T-helper 1 cell treated with Interleukin-12 subunit alpha and Interleukin-12 subunit beta and Interleukin-4 antibody, amounts not matched to agents 30 ng/mL and 1 ng/mL, for 36 hours (primary cell): ENCODE results near the gene CD247. TPM values are rescaled to one million over a fixed set of nuclear protein-coding genes. Genes with fewer than 3 reads are reported as not detected.

Source experiments
- intact Hi-C: fragments of 100-400 bp; cut with micrococcal nuclease; formaldehyde crosslinking; loops from one replicate; pipeline ENCODE4 v1.15.1; 2024
- total RNA-seq: library from RNA; stranded (reverse); gene quantifications from 2 replicates; pipeline ENCODE4 v1.2.3, GENCODE V29; 2022

CD247 gene
- total RNA-seq, 1 donor from 2014 or later: 211 TPM

DNA sequence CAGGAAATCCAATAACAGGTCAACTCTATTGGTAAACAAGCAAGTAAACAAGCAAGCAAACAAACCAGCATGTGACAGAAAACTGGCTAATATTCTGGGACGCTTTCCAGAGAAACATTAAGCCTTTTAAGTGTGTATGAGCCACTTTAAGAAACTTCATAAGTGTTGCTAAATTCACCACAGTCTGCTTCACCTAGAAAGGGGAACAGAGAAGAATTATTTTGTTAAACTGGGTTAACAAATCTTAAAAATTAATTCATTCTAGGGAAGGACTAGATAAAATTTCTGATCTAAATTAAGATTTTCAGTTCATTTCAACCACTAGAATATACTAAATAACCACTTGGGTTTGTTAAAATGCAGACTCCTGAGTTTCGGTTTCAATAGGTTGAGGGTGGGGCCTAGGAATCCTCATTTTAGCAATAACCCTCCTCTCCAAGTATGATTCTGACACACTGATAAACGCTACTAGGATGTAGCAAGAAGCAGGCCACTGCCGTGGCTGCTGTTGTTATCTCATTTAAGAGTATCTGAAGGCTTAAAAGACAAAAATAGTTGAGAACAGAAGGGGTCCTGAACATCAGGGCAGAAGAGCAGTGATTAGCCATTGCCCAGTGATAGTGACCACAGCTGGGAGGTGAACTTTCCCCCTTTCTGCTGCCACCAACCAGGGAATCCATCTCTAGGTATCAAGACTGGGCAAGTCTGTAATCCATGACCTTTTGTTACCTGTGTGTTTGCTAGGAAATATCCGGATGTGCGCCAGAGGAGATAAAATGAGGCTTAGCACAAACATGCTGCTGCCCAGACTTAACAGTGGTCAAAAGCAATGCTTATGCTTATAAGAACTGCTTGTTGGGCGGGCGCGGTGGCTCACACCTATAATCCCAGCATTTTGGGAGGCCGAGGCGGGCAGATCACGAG lies 24.0 kb upstream of the CD247 start:
- intact Hi-C loops: loop anchor here (5.0 kb wide), 1 partner anchor 485 kb away; no protein-coding TSS in a partner anchor

DNA sequence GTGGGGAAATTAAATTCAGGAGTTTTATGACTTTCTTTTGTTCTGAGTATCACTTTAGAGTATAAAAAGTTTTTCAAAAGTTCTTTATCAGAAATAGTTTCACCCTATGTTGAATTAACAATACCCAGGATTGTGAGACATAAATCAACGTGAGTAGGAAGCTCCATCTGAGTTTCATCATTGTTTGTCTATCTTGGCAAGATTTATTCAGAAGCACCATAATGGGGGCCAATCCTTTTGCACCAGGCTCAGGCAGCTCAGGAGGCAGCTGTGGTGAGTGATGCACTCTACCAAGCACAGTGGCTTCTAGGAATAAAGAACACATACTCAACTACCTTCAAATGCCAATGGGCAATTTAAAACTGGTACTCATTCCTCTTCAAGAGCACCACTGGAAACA lies 23.3 kb upstream of the CD247 start:
- intact Hi-C loops: loop anchor here (5.0 kb wide), 1 partner anchor 484 kb away; no protein-coding TSS in a partner anchor

DNA sequence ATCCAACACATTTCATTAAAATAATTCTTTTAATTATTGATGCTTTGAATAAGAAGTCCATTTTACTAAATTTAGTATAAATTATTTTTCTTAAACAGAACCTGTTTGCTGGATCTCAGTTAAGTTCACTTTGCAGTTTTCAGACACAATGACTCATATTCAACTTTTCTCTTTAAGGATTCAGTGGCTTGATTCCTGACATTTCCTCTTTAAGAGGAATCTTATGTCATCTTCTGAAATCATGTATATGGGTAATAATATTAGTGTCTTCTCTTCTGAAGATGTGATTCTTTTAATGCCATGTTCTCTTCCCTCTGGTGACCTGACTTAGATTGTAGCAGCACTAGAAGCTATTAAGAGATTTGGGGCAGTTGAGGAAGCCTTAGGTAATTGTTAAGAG lies 22.7 kb upstream of the CD247 start:
- intact Hi-C loops: loop anchor here (5.0 kb wide), 1 partner anchor 484 kb away; no protein-coding TSS in a partner anchor

DNA sequence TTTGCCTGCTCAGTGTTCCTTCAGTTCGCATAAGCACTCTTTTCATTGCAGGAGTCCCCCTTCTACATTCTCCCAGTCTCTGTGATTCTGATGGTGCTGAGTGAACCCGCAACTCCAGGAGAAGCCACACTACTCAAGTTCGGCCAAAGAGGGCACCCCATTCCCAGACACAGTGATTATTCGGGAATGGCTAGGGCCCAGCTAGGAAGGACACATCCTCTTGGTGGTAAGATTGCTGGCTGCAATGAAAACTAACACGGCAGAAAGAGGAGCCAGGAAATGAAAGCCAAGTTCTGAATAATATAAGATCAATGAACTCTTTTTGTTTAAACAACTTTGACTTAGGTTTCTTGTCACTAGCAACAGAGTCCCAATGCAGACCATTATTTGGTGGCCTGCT lies 20.3 kb upstream of the CD247 start:
- intact Hi-C loops: no loop called here

DNA sequence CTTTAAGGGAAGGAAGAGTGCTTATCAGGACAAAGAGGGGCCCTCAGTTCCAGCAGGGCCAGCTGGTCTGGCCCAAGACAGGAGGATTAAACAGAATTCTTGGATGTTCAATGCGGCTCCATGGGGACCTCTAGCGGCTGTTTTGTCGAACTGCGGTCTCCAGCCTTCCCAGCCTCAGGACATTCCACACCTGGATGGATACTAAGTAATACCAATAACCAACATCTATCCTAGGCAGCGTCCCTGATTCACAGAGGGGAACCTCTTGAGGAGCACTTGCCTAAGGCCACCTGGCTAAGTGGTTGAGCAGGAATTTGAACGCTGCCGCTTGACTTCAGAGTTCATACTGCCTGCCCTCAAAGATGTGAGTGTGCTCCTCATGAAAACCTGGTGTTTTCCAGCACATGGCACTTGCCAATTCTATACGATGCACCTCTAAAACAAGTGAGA lies 15.5 kb upstream of the CD247 start:
- intact Hi-C loops: loop anchor here (1.0 to 5.0 kb wide), 7 partner anchors 16 to 622 kb away; partner anchors contain the start of gene CD247

DNA sequence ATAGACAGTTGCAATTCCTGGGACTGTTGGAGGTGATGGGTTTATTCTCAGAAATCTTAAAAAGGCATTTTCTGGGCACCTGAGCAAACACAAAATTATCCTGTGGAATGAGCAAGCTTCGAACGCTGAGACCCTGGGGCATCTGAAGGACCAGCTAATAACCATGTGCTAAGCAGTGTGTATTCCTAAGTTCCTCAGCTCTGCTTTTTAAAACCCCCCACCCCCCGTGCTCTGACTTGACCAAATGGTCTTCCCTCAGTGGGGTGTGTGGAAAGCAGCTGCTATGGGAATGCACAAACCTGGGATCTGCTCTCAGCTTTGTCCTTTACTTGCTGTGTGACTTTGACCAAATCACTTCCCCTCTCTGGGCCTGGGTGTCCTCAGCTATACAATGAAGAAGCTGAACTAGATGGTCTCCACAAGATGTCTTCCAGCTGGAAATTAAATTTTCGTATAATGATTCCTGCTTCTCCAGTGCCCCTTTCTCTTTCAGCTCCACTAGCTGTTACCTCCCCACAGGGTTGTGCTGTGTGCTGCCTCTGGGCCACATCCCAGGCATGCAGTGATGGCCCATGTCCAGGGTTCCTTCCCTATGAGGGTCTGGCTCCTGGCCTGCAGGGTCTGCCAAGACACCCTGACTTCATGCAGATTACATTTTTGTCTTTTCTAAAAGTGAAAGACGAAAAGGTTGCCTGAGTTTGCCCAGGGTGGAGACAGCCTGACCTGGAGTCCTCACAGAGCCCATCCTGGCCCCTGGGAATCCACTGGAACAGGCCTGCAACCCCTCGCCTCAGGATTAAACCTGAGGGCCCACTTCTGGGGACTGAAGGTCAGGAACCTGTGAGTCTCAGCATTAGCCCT lies 14.9 kb upstream of the CD247 start:
- intact Hi-C loops: loop anchor here (1.0 to 5.0 kb wide), 7 partner anchors 15 to 621 kb away; partner anchors contain the start of gene CD247

DNA sequence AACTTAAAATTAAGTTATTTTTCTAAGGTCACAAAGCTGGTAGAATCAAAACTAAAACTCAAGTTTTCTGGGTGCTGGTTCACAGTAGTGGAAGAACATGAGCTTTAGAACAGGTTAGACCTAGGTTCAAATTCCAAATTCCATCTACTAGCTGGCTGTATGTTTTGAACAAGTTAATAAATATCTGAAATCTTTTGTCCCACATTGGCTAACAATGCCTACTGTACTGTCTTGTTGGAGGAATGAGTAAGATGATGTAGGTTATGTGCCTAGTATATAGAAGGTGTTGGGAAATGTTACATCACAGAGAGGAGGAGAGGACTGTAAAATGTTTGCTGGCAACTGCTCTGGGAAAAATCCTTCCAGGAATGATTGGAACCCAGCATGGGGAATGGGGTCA lies 14.0 kb upstream of the CD247 start:
- intact Hi-C loops: loop anchor here (2.0 to 5.0 kb wide), 3 partner anchors 410 to 620 kb away; no protein-coding TSS in a partner anchor

DNA sequence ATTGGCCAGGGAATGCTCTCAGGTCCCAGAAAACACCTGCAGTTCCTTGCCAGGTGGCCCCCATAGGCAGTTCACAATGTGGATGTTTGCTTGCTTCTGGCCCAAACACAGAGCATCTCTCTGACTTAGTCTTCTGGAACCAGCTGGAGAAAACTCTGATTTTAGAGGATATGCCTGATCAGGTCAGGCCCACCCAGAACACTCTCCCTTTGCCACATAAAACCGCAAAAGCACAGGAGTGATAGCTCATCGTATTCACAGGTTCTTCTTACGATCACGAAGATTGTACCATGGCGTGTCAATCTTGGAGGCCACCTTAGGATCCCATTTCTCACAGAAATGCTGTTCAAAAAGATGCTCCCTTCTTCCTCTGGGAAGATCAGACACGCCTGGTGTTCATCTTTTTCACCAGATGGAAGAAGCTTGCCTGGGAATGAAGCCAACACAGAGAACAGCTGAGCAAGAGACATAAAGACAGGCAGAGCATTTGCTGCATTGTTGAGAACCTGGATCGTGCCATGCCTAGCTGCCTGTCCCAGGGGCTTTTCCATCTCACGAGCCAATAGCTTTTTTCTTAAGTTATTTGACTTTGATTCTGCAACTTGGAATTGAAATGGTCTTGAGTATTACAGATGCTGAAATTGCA lies 11.6 kb upstream of the CD247 start:
- intact Hi-C loops: loop anchor here (5.0 kb wide), 2 partner anchors 408 to 618 kb away; no protein-coding TSS in a partner anchor

DNA sequence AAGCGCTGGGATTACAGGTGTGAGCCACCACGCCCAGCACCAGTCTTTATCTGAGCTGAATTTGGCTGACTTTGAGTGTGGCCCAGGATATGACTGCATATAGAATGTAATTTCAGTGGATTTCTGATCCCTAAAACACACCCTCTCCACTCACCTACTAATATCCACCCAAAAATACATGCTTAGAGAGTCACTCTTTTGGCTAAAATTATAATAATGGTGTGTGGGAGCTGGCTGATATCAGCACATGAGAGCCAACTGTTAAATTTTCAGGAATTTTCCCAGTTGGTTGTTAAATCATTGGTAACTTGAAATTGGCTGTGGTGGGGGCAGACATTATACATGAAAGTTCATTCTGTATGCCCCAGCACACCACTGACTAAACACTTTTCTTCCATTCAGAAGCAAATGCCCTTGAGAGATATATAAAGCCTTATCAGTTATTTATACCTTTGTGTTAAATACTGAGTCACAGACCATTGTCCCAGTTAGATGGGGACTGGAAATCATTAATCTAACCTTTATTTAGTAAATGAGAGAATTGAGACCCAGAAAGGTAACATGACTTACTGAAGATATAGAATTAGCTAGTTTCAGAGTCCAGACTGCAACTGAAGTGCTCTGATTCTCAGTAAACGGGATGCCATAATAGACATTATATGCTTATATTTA lies 9.9 kb upstream of the CD247 start:
- intact Hi-C loops: no loop called here

DNA sequence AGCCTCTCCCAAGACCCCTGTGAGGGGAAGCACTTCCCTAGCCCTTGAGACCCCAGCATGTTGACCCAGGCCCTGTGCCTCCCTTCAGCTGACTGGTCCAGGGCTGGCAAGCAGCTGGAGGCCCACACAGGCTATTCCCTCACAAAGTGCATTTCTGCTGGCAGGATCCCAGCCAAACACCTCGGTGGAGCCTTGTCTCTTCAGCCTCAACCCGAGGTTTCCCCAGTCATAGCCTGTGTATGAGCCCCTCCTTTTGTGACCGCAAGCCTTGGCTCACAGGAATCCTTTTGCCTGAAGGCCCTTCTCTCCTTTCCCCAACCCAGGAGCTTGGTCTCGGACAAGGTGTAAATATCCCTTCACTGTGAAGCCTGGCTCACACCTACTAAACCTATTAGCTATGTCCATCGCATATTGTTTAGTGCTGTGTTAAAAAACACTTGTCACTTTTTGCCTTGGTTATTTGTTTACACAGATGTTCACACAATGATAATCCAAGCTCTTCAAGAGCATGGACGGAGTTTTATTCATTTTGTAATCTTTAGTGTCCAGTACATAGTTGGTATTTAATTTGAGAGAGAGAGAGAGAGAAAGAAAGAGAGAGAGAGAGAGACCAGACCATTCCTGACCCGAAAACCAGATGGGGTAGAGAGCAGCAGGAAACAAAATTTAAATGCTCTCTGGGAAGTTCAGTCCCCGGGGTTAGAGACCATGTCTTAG lies 8.5 kb upstream of the CD247 start:
- intact Hi-C loops: no loop called here

DNA sequence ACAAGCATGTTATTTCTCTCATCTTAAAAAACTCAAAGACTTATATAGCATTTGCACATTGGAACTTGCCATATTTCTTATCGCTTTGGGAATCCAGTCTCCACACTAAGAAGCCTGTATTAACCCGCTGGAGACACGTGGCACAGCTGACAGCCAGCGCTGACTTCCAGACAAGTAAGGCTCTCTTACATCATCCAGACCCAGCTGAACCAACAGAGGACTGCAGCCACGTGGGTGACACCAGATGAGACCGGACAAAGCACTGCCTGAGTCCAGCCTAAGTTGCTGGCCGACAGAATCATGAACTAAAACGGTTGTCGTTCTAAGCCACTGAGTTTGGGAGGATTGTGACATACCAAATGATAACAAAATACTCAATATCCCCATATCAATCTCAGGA lies 6.3 kb upstream of the CD247 start:
- intact Hi-C loops: no loop called here

DNA sequence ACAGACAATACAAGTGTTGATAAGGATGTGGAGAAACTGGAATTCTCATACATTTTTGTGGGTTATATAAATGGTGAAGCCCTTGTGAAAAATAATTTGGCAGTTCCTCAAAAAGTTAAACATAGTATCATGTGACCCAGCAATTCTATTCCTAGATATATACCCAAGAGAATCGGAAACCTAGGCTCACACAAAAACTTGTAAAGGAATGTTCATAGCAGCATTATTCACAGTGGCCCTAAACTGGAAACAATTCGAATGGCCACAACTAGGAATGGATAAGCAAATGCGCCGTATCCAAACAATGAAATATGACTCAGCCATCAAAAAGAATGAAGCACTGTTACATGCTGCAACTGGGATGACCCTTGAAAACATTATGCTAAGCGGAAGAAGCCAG lies 3.9 kb upstream of the CD247 start:
- intact Hi-C loops: no loop called here

DNA sequence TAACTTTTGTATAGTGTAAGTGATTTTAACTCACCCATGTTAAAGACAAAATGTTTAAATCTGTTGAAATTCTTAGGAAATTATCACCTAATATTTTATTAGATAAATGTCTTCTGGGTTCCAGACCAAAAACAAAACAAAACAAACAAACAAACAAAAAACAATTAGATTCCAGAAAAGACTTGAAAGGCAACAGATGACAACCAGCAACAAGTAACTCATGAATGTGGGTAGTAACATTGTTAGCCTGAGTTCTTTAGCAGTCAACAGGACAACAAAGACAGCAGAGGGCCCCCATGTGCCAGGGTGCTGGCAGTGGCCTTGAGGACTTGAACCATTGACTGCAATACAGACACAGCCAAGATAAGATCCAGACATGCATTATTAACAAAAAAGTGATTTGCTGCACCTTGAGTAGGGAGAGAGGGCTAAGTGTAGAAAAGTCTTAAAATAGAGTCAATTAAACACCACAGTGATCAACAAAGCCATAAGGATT lies 2.4 kb upstream of the CD247 start:
- intact Hi-C loops: no loop called here

DNA sequence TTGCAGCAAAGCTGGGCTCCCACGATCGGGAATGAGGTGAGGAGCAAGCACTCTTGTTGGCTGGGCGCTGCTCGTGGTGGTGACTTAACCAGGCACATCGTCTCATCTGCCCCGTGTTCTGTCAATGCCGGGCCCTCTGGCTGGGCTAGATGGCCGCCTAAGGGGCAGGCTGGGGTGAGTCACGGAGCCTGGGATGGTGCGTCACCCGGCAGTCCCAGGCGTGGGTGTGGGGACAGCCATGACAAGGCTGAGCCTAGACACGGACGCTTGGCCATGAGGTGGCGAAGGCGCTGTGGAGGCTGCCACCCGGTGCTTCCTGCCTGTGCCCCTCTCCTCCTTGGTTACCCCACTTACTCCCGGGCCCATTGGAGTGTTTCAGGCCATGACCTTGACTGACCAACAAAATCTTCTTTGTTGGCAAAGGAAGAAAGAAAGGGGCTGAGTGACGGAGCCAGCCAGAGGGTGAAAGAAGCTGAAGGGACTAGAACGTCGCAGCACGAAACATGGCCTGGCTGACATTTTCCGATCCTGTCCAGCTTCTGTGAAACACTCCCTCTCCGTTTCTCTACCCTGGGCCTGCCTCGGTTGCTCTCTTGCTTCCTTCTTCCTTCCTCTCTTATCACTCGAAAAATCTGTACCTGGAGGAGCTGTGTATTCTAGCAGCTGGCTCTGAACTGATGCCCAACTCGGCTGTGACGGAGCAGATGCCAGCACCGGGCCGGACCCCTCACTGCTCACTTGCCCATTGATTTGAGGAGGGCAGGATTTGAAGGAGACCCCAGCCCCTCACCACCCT lies 596 bp downstream of the CD247 start:
- intact Hi-C loops: loop anchor here (1.0 to 10.0 kb wide), 15 partner anchors 8 to 1023 kb away; partner anchors contain the start of genes CREG1, DCAF6, MPC2 and POU2F1

DNA sequence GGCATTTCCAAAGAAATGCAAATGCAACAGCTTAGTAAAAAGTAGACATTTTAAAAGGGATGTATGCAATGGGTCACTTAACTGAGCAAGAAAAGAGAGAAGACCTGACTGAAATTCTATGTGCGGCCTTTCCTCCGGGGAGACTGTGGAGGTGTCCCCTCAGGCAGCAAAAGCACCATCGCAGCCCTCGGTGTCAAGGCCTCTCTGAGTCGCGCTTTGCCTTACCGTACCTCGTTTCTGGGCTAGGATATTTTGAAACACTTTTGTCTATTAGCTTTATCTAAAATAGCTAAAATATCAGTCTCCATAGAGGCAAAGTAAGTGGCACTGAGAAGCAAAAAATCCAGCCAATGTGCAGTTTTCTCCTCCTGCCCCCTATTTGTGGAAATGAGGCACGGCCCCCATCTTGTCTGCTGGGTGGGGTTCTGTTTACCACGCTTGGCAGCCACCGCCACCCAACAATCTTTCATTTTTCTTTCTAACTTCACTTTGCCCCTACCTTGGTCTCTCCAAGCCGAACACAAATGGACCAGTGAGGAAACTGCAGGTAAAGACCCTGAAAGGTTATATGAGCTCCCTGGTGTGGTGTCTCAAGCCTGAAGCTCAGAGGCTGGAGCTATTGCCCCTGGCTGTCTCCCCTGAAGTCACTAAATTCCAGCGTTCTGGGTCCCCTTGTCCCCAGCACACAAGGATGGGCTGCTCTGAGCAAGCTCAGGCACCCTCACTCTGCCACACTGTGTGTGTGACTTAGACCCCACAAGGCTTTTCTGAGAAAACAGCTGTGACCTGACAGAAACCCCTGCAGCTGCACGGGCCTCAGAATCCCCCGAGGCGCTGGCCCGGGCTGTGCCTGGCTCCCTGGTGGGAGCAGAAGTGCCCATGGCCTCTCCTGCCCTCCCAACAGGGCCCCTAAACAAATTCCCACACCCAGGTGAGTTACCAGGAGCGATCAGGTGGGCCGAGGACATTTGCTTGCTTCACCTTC lies 1.6 kb downstream of the CD247 start:
- intact Hi-C loops: loop anchor here (5.0 to 10.0 kb wide), 3 partner anchors 34 to 1022 kb away; partner anchors contain the start of genes DCAF6 and MPC2

DNA sequence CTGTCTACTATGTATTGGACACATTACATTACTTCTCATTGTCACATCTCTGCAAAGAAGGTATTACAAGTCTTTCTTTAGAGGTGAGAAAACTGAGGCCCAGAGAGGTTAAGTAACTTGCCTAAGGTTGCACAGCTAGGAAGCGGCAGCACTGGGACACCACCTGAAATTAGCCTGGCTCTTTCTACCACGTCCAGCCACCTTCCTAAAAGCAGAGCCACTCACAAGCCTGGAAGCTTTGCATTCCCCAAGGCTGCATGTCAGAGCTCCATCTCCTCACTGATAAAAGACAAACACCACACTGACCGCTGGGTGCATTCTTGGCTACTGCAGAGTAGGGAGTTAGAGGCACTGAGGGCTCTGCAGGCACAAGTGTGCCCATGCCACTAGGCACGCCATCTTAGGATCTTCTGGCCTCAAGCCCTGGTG lies 2.4 kb downstream of the CD247 start:
- intact Hi-C loops: loop anchor here (1.0 to 10.0 kb wide), 4 partner anchors 24 to 1021 kb away; partner anchors contain the start of genes DCAF6 and MPC2

DNA sequence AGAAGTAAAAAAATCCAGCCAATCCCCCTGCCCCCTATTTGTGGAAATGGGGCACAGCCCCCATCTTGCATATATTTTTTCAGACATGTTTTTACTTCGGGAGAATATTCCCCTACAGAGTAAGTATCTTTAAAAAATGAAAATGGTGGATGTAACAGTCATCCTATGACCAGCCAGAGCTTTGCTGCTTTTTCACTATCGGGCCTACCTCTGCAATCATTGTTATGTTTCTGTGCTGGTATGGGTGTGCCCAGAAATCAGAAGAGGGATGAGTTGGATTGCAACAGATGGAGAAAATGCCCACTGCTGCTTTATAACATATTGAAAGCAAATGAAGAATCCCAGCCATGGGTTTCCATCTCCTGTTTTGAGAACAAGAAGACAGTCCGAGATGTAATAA lies 2.9 kb downstream of the CD247 start:
- intact Hi-C loops: loop anchor here (1.0 to 10.0 kb wide), 4 partner anchors 23 to 1021 kb away; partner anchors contain the start of genes DCAF6 and MPC2
